NT2/D1 (cell line): ENCODE measurements around the gene ZNF296.
"Not testable (repeated sequence)": the region's sequence is repeated elsewhere in the genome, so short reads cannot be mapped to it uniquely, and the experiment has no call there.

Experiments used
- DNase-seq: peaks from one replicate; pipeline ENCODE4 v3.0.0-alpha.2; 2011; ENCODE audit warnings: low read depth, low spot score
- H3K27me3 ChIP-seq: 2 replicates; pipeline ENCODE4 v1.6.0; 2011; ENCODE audit warnings: mild to moderate bottlenecking; ENCODE audit not compliant: insufficient read length, insufficient read depth
- H3K36me3 ChIP-seq: 2 replicates; pipeline ENCODE4 v1.6.1; 2011; ENCODE audit warnings: mild to moderate bottlenecking, low read length, mixed read lengths; ENCODE audit not compliant: insufficient read depth, insufficient read length
- H3K4me1 ChIP-seq: 2 replicates; pipeline ENCODE4 v1.5.1; 2011; ENCODE audit not compliant: insufficient read depth, insufficient read length
- H3K4me3 ChIP-seq: 2 replicates; pipeline ENCODE4 v1.5.1; 2011; ENCODE audit warnings: low read depth; ENCODE audit not compliant: insufficient read length
- H3K9ac ChIP-seq: 2 replicates; pipeline ENCODE4 v1.6.0; 2011; ENCODE audit warnings: low read depth; ENCODE audit not compliant: insufficient read length
- H3K9me3 ChIP-seq: 2 replicates; pipeline ENCODE4 v1.5.1; 2011; ENCODE audit warnings: mild to moderate bottlenecking, low read length; ENCODE audit not compliant: insufficient read depth
- SUZ12 ChIP-seq: IDR thresholded peaks from 2 replicates; pipeline ENCODE4 v1.6.1; 2011; ENCODE audit not compliant: insufficient read length, insufficient read depth; ENCODE audit errors: extremely low read depth
- YY1 ChIP-seq: IDR thresholded peaks from 2 replicates; pipeline ENCODE4 v1.6.1; 2011; ENCODE audit not compliant: insufficient read length, insufficient read depth
- ZNF274 ChIP-seq: IDR thresholded peaks from 2 replicates; pipeline ENCODE4 v1.6.1; 2011; ENCODE audit warnings: mild to moderate bottlenecking, low read depth, low read length

ZNF296 gene

GRCh38 chr19:45107621-45108150 lies 31.4 kb upstream of the ZNF296 start:
- Histone ChIP-seq H3K36me3 (peaks cover 4% of the 10 kb centered on the region), H3K9ac (no peak overlapping the region), H3K4me3 (no peak overlapping the region), H3K4me1 (peaks cover 11% of the 10 kb centered on the region), H3K9me3 (no peaks in the 10 kb centered on the region), H3K27me3 (no peaks in the 10 kb centered on the region)
- DNase-seq: no peak
- no peak for TF ChIP-seq ZNF274
- no peak for TF ChIP-seq YY1
- no peak for TF ChIP-seq SUZ12

DNA sequence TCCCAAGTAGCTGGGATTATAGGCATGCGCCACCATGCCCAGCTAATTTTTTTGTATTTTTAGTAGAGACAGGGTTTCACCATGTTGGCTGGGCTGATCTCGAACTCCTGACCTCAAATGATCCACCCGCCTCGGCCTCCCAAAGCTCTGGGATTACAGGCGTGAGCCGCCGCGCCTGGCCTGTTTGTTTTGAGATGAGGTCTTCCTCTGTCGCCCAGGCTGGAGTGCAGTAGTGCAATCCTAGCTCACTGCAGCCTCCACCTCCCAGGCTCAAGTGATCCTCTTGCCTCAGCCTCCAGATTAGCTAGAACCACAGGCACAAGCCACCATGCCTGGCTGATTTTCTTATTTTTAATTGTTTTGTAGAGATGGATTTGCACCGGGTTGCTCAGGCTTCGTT lies 30.1 kb upstream of the ZNF296 start:
- not testable (repeated sequence) for H3K36me3 ChIP-seq, DNase-seq, H3K9me3 ChIP-seq, H3K9ac ChIP-seq, H3K27me3 ChIP-seq, H3K4me3 ChIP-seq
- peaks cover 12% of the 10 kb centered on the region for H3K4me1 ChIP-seq

- peaks cover 17% of the 10 kb centered on the region for H3K36me3 ChIP-seq
- no peak for DNase-seq
- TF ChIP-seq YY1: no peak
- TF ChIP-seq SUZ12: no peak
- H3K9me3 ChIP-seq: no peaks in the 10 kb centered on the region
- peaks cover 14% of the 10 kb centered on the region for H3K4me1 ChIP-seq
- H3K9ac ChIP-seq: no peak overlapping the region
- no peaks in the 10 kb centered on the region for H3K27me3 ChIP-seq
- no peak overlapping the region for H3K4me3 ChIP-seq
Observed at GRCh38 chr19:45104658-45105349, 28.5 kb upstream of the ZNF296 start.

DNA sequence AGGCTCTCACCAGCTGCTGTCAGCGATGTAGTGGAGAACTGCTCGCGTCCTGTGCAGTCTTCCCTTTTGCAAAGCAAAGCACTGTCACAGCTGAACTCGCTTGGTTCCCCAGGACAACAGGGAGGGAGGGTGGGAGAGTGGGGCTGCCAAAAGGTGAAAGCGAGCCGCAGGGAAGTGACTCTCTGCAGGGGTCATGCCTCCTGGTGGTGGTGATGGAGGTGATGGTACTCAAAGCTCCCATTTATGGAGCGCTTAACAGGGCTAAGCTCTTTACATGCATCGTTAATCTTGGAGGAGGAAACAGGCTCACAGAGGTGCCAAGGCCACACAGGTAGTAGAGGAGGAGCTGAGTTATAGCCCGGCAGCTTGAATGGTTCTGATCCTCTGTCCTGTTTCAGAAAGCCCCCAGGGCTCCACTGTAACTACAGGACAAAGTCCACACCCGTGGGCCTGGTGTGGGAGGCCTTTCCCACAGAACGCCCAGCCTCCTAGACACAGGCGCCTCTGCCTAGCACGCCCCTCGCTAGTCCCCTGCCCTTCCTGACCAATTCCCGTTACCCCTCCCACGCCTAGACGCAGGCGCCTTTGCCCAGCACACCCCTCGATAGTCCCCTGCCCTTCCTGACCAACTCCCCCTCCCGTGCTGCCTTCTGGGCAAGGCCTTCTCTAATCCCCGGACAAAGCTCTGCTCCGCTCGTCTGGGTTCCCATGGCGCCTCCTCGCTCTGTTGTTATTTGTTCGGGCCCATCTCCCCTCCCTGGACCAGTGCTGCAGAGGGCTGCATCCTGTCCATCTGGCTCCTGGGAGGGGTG lies 27.4 kb upstream of the ZNF296 start:
- no peak for TF ChIP-seq YY1
- TF ChIP-seq SUZ12: no peak
- no peak for TF ChIP-seq ZNF274
- Histone ChIP-seq H3K36me3 (peaks cover 26% of the 10 kb centered on the region), H3K9ac (no peak overlapping the region), H3K27me3 (no peaks in the 10 kb centered on the region), H3K4me1 (peaks cover 16% of the 10 kb centered on the region), H3K4me3 (no peak overlapping the region), H3K9me3 (no peaks in the 10 kb centered on the region)
- no peak for DNase-seq

GRCh38 chr19:45103156-45103507 lies 26.9 kb upstream of the ZNF296 start:
- Histone ChIP-seq H3K9me3 (no peaks in the 10 kb centered on the region), H3K4me3 (no peak overlapping the region), H3K27me3 (no peaks in the 10 kb centered on the region), H3K4me1 (peaks cover 21% of the 10 kb centered on the region), H3K9ac (peak overlapping the region; percentile 32), H3K36me3 (peaks cover 26% of the 10 kb centered on the region)
- TF ChIP-seq YY1: no peak
- TF ChIP-seq ZNF274: no peak
- TF ChIP-seq SUZ12: no peak
- no peak for DNase-seq

DNA sequence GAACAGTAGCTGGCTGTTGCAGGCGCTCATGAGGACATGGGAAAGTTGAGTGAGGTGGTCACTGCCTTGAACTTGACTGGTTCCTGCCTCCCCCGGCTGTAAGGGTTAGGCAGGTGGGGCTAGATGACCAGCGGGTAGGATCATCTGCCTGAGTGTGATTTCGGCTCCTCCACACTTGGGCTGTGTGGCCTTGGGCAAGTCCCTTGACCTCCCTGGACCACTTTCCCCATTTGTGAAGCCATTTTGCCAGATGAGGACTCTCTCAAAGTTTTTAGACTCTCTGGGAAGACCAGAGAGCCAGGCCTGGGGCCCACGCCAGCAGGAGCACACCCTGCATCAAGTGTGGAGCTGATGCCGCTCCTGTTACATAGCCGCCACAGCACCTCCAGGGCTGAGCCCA lies 26.2 kb upstream of the ZNF296 start:
- DNase-seq: no peak
- TF ChIP-seq SUZ12 (no peak), ZNF274 (no peak), YY1 (no peak)
- peaks cover 26% of the 10 kb centered on the region for H3K36me3 ChIP-seq
- peaks cover 28% of the 10 kb centered on the region for H3K4me1 ChIP-seq
- H3K27me3 ChIP-seq: no peaks in the 10 kb centered on the region
- H3K9ac ChIP-seq: no peak overlapping the region
- H3K4me3 ChIP-seq: no peak overlapping the region
- H3K9me3 ChIP-seq: no peaks in the 10 kb centered on the region

DNA sequence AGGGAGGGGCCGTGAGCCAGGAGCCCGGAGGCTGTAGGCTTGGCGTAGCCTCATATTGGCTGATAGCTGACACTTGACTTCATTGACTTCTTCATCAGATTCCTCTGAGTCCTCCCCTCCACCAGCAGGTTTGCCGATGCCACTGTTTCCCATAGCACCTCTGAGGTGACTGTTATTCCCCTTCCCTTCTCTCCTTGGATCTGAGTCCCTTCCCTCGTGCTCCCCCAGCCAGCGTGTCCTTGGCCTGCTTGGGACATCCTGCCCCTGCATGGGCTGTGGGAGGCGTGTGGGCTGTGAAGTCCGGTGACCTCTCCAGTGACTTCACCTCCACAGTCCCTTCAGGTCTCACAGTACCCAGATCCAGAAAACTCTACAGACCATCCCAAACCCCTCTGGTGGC lies 25.5 kb upstream of the ZNF296 start:
- H3K4me3 ChIP-seq: no peak overlapping the region
- H3K27me3 ChIP-seq: no peaks in the 10 kb centered on the region
- H3K9ac ChIP-seq: no peak overlapping the region
- TF ChIP-seq YY1 (no peak), ZNF274 (no peak), SUZ12 (no peak)
- H3K9me3 ChIP-seq: no peaks in the 10 kb centered on the region
- no peak for DNase-seq
- H3K4me1 ChIP-seq: peaks cover 34% of the 10 kb centered on the region
- H3K36me3 ChIP-seq: peaks cover 26% of the 10 kb centered on the region
